Natural killer cell (primary cell): ENCODE results near the gene KCNK1. TPM values are rescaled to one million over a fixed set of nuclear protein-coding genes. Genes with fewer than 3 reads are reported as not detected.

Source experiments
- ATAC-seq, 3 donors: fragments of 150-1000 bp in 2 of 3; fragments of 200-7000 bp in 1 of 3; cut with Tn5 transposase; 1 replicate in 1 of 3; 2 replicates in 2 of 3; pipeline ENCODE4 v1.10.0; 2021; ENCODE audit warnings: mild to moderate bottlenecking in 2 of 3, moderate library complexity in 2 of 3
- DNase-seq, 2 donors: peaks; one replicate each; pipeline versions ENCODE4 v3.0.0 to v3.0.0-alpha.2; 2013 to 2021; ENCODE audit warnings: mixed read lengths in 1 of 2
- H3K27ac ChIP-seq: one replicate; pipeline ENCODE4 v1.5.1; 2013; ENCODE audit warnings: mild to moderate bottlenecking, low read length
- H3K27me3 ChIP-seq: one replicate; pipeline ENCODE4 v1.6.1; 2013; ENCODE audit warnings: low read length; ENCODE audit not compliant: control insufficient read depth, insufficient read depth
- H3K36me3 ChIP-seq: one replicate; pipeline ENCODE4 v1.6.1; 2013; ENCODE audit warnings: low read length; ENCODE audit not compliant: control insufficient read depth, insufficient read depth
- H3K4me1 ChIP-seq: one replicate; pipeline ENCODE4 v1.6.1; 2013; ENCODE audit warnings: low read length; ENCODE audit not compliant: control insufficient read depth, insufficient read depth
- H3K4me3 ChIP-seq: one replicate; pipeline ENCODE4 v1.5.1; 2013; ENCODE audit warnings: low read length
- H3K9me3 ChIP-seq: one replicate; pipeline ENCODE4 v1.6.1; 2013; ENCODE audit warnings: low read length; ENCODE audit not compliant: control insufficient read depth, insufficient read depth
- H3K27ac Mint-ChIP-seq, 2 donors: one replicate each; pipeline ENCODE4 v1.8.0; 2022; ENCODE audit warnings: mild to moderate bottlenecking in 2 of 2, mixed read lengths in 2 of 2, moderate library complexity in 1 of 2
- H3K27me3 Mint-ChIP-seq, 2 donors: one replicate each; pipeline ENCODE4 v1.8.0; 2022; ENCODE audit warnings: low read depth in 2 of 2, mixed read lengths in 2 of 2
- H3K36me3 Mint-ChIP-seq: one replicate; pipeline ENCODE4 v1.8.0; 2022; ENCODE audit warnings: mixed read lengths
- H3K4me1 Mint-ChIP-seq, 2 donors: one replicate each; pipeline ENCODE4 v1.8.0; 2022; ENCODE audit warnings: mixed read lengths in 2 of 2
- H3K4me3 Mint-ChIP-seq: one replicate; pipeline ENCODE4 v1.8.0; 2022; ENCODE audit warnings: mild to moderate bottlenecking, moderate library complexity, mixed read lengths
- H3K9me3 Mint-ChIP-seq, 2 donors: one replicate each; pipeline ENCODE4 v1.8.0; 2022; ENCODE audit warnings: mixed read lengths in 2 of 2
- WGBS: methylation state at CpG from one replicate; pipeline ENCODE4 v1.1.7; 2013; ENCODE audit warnings: missing lambda C conversion rate; ENCODE audit not compliant: insufficient coverage; 5-methylcytosine and 5-hydroxymethylcytosine counted together
- intact Hi-C: fragments of 100-400 bp; cut with micrococcal nuclease; formaldehyde crosslinking; loops from one replicate; pipeline ENCODE4 v1.14.2; 2022
- total RNA-seq, 4 donors: library from RNA; stranded (reverse); fragments of 120-200 nt in 1 of 4; gene quantifications; one replicate each; pipeline versions ENCODE4 v1.2.3 to v1.2.4, GENCODE V29; 2013 to 2022
- TF ChIP-seq, protein P1 (sequence below): fragments of 200-600 bp; IDR thresholded peaks from one replicate; pipeline ENCODE4 v1.8.0; 2022; ENCODE audit warnings: antibody characterized with exemption

KCNK1 gene
- total RNA-seq, 3 donors from 2014 or later (not counting 1 experiment from before 2014, with no cell fraction given) = 0.16 TPM; not detected in 2

DNA sequence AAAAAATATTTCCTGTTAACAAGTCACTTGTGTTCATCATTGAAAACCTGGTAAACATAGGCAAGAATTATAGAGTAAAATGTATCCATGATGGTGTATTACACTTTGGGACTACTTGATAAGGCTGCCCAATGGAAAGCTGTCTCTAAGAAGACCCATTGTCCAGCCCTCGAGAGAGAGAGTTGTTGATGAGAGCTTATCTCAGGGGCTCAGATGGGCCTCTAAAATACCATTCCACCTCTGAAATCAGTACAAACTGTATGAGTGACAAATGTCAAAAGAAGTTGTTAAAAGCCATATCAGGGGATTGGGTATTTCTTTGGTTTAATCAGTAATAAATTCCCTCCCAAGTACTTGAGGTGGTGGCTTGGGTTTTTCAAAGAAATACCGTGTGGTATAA lies 96.1 kb downstream of the KCNK1 start:
- Histone ChIP-seq H3K9me3 (no peaks in the 10 kb centered on the region), H3K27me3 (no peaks in the 10 kb centered on the region), H3K4me1 (no peaks in the 10 kb centered on the region), H3K4me3 (no peak overlapping the region), H3K36me3 (no peaks in the 10 kb centered on the region), H3K27ac (no peak overlapping the region)
- H3K9me3 Mint-ChIP-seq = no peaks in the 10 kb centered on the region
- H3K27me3 Mint-ChIP-seq = no peaks in the 10 kb centered on the region
- WGBS = 90% methylated on average over 2 of the region's 2 CpGs
- H3K4me1 Mint-ChIP-seq = no peaks in the 10 kb centered on the region
- TF ChIP-seq, protein P1, sequence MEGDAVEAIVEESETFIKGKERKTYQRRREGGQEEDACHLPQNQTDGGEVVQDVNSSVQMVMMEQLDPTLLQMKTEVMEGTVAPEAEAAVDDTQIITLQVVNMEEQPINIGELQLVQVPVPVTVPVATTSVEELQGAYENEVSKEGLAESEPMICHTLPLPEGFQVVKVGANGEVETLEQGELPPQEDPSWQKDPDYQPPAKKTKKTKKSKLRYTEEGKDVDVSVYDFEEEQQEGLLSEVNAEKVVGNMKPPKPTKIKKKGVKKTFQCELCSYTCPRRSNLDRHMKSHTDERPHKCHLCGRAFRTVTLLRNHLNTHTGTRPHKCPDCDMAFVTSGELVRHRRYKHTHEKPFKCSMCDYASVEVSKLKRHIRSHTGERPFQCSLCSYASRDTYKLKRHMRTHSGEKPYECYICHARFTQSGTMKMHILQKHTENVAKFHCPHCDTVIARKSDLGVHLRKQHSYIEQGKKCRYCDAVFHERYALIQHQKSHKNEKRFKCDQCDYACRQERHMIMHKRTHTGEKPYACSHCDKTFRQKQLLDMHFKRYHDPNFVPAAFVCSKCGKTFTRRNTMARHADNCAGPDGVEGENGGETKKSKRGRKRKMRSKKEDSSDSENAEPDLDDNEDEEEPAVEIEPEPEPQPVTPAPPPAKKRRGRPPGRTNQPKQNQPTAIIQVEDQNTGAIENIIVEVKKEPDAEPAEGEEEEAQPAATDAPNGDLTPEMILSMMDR = no peak
- H3K27ac Mint-ChIP-seq = no peak overlapping the region
- ATAC-seq (no peak), DNase-seq (no peak)
- no peaks in the 10 kb centered on the region for H3K36me3 Mint-ChIP-seq
- intact Hi-C loops = no loop called here
- no peak overlapping the region for H3K4me3 Mint-ChIP-seq

DNA sequence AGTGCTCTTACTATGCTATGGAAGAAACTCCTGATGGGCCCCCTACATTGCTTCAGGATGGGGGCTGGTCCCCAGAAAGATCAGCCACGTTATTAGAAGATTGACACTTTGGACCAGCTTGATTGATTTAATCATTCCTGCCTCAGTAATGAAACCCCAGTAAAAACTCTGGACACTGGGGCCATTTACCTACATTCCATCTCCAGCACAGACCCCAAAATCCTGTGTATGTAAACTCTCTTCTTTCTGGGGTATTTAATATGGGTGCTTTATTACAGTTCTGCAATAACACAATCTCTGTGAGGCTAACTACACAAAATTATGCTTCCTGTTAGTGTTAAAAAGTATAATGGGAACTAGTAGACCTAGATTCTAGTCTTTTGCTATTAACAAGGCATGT lies 96.6 kb downstream of the KCNK1 start:
- Histone ChIP-seq H3K27me3 (no peaks in the 10 kb centered on the region), H3K27ac (no peak overlapping the region), H3K4me1 (no peaks in the 10 kb centered on the region), H3K36me3 (no peaks in the 10 kb centered on the region), H3K4me3 (no peak overlapping the region), H3K9me3 (no peaks in the 10 kb centered on the region)
- WGBS = 56% methylated on average over 1 of the region's 1 CpG
- intact Hi-C loops = no loop called here
- TF ChIP-seq, protein P1 = no peak
- H3K4me3 Mint-ChIP-seq = no peak overlapping the region
- H3K27me3 Mint-ChIP-seq = no peaks in the 10 kb centered on the region
- H3K4me1 Mint-ChIP-seq = no peaks in the 10 kb centered on the region
- DNase-seq = no peak
- no peaks in the 10 kb centered on the region for H3K9me3 Mint-ChIP-seq
- no peak overlapping the region for H3K27ac Mint-ChIP-seq
- ATAC-seq = no peak
- no peaks in the 10 kb centered on the region for H3K36me3 Mint-ChIP-seq

DNA sequence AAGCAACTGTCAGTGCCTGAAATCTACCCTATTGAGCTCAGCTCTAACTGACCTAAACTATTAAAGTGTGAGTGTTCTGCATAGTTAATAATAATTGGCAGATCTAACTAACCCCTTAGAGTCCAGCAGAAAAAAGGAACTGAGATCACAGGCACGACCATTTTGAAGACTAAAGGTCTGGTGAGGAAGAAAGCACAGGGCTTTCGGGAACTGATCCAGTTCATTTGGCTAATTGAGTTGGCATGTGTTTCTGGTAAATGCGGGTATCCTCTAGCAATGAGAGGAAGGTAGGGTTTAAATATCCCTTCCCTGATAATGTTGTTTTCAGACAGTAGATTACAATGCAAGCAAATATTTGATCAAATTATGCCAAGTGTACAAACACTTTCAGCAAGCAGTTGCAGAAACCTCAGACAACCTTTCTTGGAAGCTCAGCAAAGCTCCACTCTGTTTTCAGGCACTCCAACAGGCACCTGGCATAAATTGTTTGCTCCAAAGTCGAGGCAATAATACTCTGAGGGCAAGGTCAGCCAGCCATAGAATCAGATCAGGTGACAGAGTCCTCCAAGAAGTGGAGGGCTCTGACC lies 100.8 kb downstream of the KCNK1 start:
- H3K27me3 ChIP-seq = no peaks in the 10 kb centered on the region
- Mint-ChIP-seq H3K9me3 (no peaks in the 10 kb centered on the region), H3K36me3 (no peaks in the 10 kb centered on the region), H3K27me3 (no peaks in the 10 kb centered on the region), H3K27ac (no peak overlapping the region), H3K4me1 (no peaks in the 10 kb centered on the region), H3K4me3 (no peak overlapping the region)
- H3K36me3 ChIP-seq = no peaks in the 10 kb centered on the region
- no peaks in the 10 kb centered on the region for H3K4me1 ChIP-seq
- no peak overlapping the region for H3K27ac ChIP-seq
- intact Hi-C loops = no loop called here
- DNase-seq (no peak), ATAC-seq (no peak)
- no peak overlapping the region for H3K4me3 ChIP-seq
- 62% methylated on average over 4 of the region's 4 CpGs for WGBS
- TF ChIP-seq, protein P1 = no peak
- no peaks in the 10 kb centered on the region for H3K9me3 ChIP-seq

DNA sequence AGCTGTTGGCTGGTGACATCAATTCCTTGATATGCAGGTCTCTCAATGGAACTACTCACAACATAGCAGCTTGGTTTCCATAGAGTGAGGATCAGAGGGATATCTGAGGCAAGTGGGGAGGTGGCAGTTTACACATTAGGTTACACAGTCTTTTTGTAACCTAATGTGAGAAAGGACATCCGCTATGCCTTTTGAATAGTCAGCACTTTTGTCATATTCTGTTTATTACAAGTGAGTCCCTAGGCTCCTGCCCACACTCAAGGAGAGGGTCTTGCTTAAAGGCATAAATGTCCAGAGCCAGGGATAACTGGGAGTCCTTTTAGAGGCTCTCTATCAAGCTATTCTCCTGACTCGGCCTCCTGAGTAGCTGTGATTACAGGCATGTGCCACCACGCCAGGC lies 104.2 kb downstream of the KCNK1 start:
- no peaks in the 10 kb centered on the region for H3K27me3 ChIP-seq
- no peak for ATAC-seq
- TF ChIP-seq, protein P1 = no peak
- Mint-ChIP-seq H3K27me3 (no peaks in the 10 kb centered on the region), H3K4me3 (no peak overlapping the region), H3K27ac (no peak overlapping the region), H3K4me1 (no peaks in the 10 kb centered on the region), H3K9me3 (no peaks in the 10 kb centered on the region), H3K36me3 (no peaks in the 10 kb centered on the region)
- DNase-seq = no peak
- 89% methylated on average over 3 of the region's 3 CpGs for WGBS
- H3K27ac ChIP-seq = no peak overlapping the region
- H3K36me3 ChIP-seq = no peaks in the 10 kb centered on the region
- no peaks in the 10 kb centered on the region for H3K4me1 ChIP-seq
- intact Hi-C loops = no loop called here
- H3K9me3 ChIP-seq = no peaks in the 10 kb centered on the region
- H3K4me3 ChIP-seq = no peak overlapping the region
